Astrocyte of the hippocampus (primary cell): ENCODE measurements around the gene HDGFL2.

Experiments used
- DNase-seq: peaks from one replicate; pipeline ENCODE4 v3.0.0; 2011; ENCODE audit warnings: low read depth, low spot score

Gene HDGFL2

GRCh38 chr19:4499318-4499717 is 27.2 kb downstream of the HDGFL2 start:
- no peak for DNase-seq

GRCh38 chr19:4499855-4500254 is 27.8 kb downstream of the HDGFL2 start:
- no peak for DNase-seq

GRCh38 chr19:4500841-4501591 is 28.9 kb downstream of the HDGFL2 start:
- DNase-seq: no peak

- no peak for DNase-seq
Measured at GRCh38 chr19:4501691-4502090, 29.6 kb downstream of the HDGFL2 start.

GRCh38 chr19:4502282-4503131 is 30.4 kb downstream of the HDGFL2 start:
- DNase-seq: no peak

GRCh38 chr19:4503132-4503824 is 31.2 kb downstream of the HDGFL2 start:
- DNase-seq: no peak

GRCh38 chr19:4503825-4504170 is 31.7 kb downstream of the HDGFL2 start:
- no peak for DNase-seq

- no peak for DNase-seq
Measured at GRCh38 chr19:4504297-4504701, 32.2 kb downstream of the HDGFL2 start.

- DNase-seq: no peak
Measured at GRCh38 chr19:4504891-4505569, 32.9 kb downstream of the HDGFL2 start.

GRCh38 chr19:4505570-4506448 is 33.7 kb downstream of the HDGFL2 start:
- DNase-seq: no peak

GRCh38 chr19:4506449-4507149 is 34.5 kb downstream of the HDGFL2 start:
- peak; percentile 58 for DNase-seq

GRCh38 chr19:4507150-4507452 is 35.0 kb downstream of the HDGFL2 start:
- DNase-seq: no peak

GRCh38 chr19:4507804-4508203 is 35.7 kb downstream of the HDGFL2 start:
- no peak for DNase-seq

- no peak for DNase-seq
Measured at GRCh38 chr19:4508698-4509097, 36.6 kb downstream of the HDGFL2 start.

- no peak for DNase-seq
Measured at GRCh38 chr19:4510435-4511255, 38.5 kb downstream of the HDGFL2 start.

GRCh38 chr19:4511300-4512054 is 39.4 kb downstream of the HDGFL2 start:
- DNase-seq: no peak

- DNase-seq: no peak
Measured at GRCh38 chr19:4512070-4512469, 40.0 kb downstream of the HDGFL2 start.

- DNase-seq: no peak
Measured at GRCh38 chr19:4513248-4513647, 41.2 kb downstream of the HDGFL2 start.

- DNase-seq: no peak
Measured at GRCh38 chr19:4515732-4516131, 43.6 kb downstream of the HDGFL2 start.
